ENCODE data around the gene TPK1. TPM values are rescaled to one million over a fixed set of nuclear protein-coding genes. Genes with fewer than 3 reads are reported as not detected.

Gene TPK1
- total RNA-seq, 3 donors from 2014 or later (not counting 1 experiment from before 2014, with no cell fraction given), result 20.9 to 28.6 (median 25.3) TPM

GRCh38 chr7:144796919-144797318 lies 38.9 kb downstream of the TPK1 start:
- ATAC-seq, result no peak
- H3K27me3 Mint-ChIP-seq (ENCODE audit: low read depth in 2 of 2), result no peaks in the 10 kb centered on the region
- no peaks in the 10 kb centered on the region for H3K9me3 Mint-ChIP-seq
- intact Hi-C loops (cut with micrococcal nuclease), result no loop called here
- Histone ChIP-seq H3K27me3 (ENCODE audit: control insufficient read depth, insufficient read depth, low read length) (no peaks in the 10 kb centered on the region), H3K27ac (ENCODE audit: low read length) (no peak overlapping the region), H3K4me3 (ENCODE audit: low read length) (no peak overlapping the region), H3K36me3 (ENCODE audit: control insufficient read depth, insufficient read depth, low read length) (no peaks in the 10 kb centered on the region), H3K9me3 (ENCODE audit: control insufficient read depth, insufficient read depth, low read length) (no peaks in the 10 kb centered on the region), H3K4me1 (ENCODE audit: control insufficient read depth, insufficient read depth, low read length) (no peaks in the 10 kb centered on the region)
- TF ChIP-seq, protein P1, sequence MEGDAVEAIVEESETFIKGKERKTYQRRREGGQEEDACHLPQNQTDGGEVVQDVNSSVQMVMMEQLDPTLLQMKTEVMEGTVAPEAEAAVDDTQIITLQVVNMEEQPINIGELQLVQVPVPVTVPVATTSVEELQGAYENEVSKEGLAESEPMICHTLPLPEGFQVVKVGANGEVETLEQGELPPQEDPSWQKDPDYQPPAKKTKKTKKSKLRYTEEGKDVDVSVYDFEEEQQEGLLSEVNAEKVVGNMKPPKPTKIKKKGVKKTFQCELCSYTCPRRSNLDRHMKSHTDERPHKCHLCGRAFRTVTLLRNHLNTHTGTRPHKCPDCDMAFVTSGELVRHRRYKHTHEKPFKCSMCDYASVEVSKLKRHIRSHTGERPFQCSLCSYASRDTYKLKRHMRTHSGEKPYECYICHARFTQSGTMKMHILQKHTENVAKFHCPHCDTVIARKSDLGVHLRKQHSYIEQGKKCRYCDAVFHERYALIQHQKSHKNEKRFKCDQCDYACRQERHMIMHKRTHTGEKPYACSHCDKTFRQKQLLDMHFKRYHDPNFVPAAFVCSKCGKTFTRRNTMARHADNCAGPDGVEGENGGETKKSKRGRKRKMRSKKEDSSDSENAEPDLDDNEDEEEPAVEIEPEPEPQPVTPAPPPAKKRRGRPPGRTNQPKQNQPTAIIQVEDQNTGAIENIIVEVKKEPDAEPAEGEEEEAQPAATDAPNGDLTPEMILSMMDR (IDR thresholded peaks at IDR 0.05), result no peak
- WGBS (ENCODE audit: insufficient coverage), result 95% methylated on average over 5 of the region's 5 CpGs
- no peak overlapping the region for H3K4me3 Mint-ChIP-seq
- H3K27ac Mint-ChIP-seq, result no peak overlapping the region
- no peak for DNase-seq
- peaks cover 8 to 14% of the 10 kb centered on the region in 2 donors for H3K4me1 Mint-ChIP-seq
- peaks cover 11% of the 10 kb centered on the region for H3K36me3 Mint-ChIP-seq

DNA sequence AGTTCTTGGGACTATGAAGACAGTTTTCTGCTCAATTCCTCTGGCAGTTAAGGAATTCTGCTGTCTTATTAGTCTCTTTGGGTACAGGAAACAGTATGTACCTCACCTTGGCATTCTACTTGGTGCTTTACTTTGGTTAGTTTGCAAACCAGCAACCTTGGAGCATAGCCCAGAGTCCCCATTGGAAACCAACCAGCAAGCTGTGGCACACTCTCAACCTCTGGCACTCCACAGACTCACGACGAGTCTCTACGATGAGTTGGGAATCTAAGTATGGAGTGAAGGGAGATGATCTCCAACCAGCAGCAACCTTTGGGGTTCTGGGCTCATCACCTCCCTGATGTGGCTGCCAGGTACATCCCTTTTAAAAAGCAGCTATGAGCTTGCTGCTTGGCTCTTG lies 43.8 kb downstream of the TPK1 start:
- H3K4me3 Mint-ChIP-seq, result no peak overlapping the region
- no peak overlapping the region for H3K27ac Mint-ChIP-seq
- H3K9me3 Mint-ChIP-seq, result no peaks in the 10 kb centered on the region
- H3K4me1 Mint-ChIP-seq, result peaks cover 0 to 4% of the 10 kb centered on the region in 2 donors
- Histone ChIP-seq H3K36me3 (ENCODE audit: control insufficient read depth, insufficient read depth, low read length) (no peaks in the 10 kb centered on the region), H3K27me3 (ENCODE audit: control insufficient read depth, insufficient read depth, low read length) (no peaks in the 10 kb centered on the region), H3K4me3 (ENCODE audit: low read length) (no peak overlapping the region), H3K27ac (ENCODE audit: low read length) (no peak overlapping the region), H3K9me3 (ENCODE audit: control insufficient read depth, insufficient read depth, low read length) (no peaks in the 10 kb centered on the region), H3K4me1 (ENCODE audit: control insufficient read depth, insufficient read depth, low read length) (no peaks in the 10 kb centered on the region)
- DNase-seq (no peak), ATAC-seq (no peak)
- intact Hi-C loops (cut with micrococcal nuclease), result no loop called here
- TF ChIP-seq, protein P1 (IDR thresholded peaks at IDR 0.05), result no peak
- no peaks in the 10 kb centered on the region for H3K27me3 Mint-ChIP-seq (ENCODE audit: low read depth in 2 of 2)
- WGBS (ENCODE audit: insufficient coverage), result 100% methylated on average over 3 of the region's 3 CpGs
- H3K36me3 Mint-ChIP-seq, result no peaks in the 10 kb centered on the region

GRCh38 chr7:144791488-144791887 lies 44.4 kb downstream of the TPK1 start:
- DNase-seq (no peak), ATAC-seq (no peak)
- TF ChIP-seq, protein P1 (IDR thresholded peaks at IDR 0.05), result no peak
- no peaks in the 10 kb centered on the region for H3K36me3 Mint-ChIP-seq
- no peaks in the 10 kb centered on the region for H3K9me3 ChIP-seq (ENCODE audit: control insufficient read depth, insufficient read depth, low read length)
- no peaks in the 10 kb centered on the region for H3K4me1 ChIP-seq (ENCODE audit: control insufficient read depth, insufficient read depth, low read length)
- no peak overlapping the region for H3K27ac Mint-ChIP-seq
- no peaks in the 10 kb centered on the region for H3K36me3 ChIP-seq (ENCODE audit: control insufficient read depth, insufficient read depth, low read length)
- no peaks in the 10 kb centered on the region for H3K27me3 ChIP-seq (ENCODE audit: control insufficient read depth, insufficient read depth, low read length)
- H3K27me3 Mint-ChIP-seq (ENCODE audit: low read depth in 2 of 2), result no peaks in the 10 kb centered on the region
- H3K27ac ChIP-seq (ENCODE audit: low read length), result no peak overlapping the region
- H3K4me3 Mint-ChIP-seq, result no peak overlapping the region
- WGBS (ENCODE audit: insufficient coverage), result 84% methylated on average over 2 of the region's 2 CpGs
- H3K4me3 ChIP-seq (ENCODE audit: low read length), result no peak overlapping the region
- H3K4me1 Mint-ChIP-seq, result peaks cover 2 to 8% of the 10 kb centered on the region in 2 donors
- intact Hi-C loops (cut with micrococcal nuclease), result no loop called here
- H3K9me3 Mint-ChIP-seq, result no peaks in the 10 kb centered on the region

DNA sequence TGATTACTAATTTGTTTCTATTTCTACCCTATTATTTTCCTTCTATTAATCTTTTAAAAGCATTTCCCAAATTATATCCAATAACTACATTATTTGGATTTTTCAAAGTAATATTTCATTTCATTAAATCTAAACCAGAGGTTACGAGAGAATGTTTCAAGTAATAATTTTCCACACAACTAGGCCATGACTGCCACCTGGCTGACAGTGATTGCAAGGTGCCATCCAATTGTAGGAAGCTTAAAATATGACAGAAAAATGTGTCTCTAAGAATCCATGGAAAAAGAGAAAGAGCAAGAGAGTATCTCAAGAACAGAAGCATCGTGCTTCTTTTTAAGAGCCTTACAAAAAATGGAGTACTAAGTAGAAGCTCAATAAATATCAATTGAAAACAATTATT lies 48.7 kb downstream of the TPK1 start:
- no peaks in the 10 kb centered on the region for H3K36me3 ChIP-seq (ENCODE audit: control insufficient read depth, insufficient read depth, low read length)
- Mint-ChIP-seq H3K4me3 (no peak overlapping the region), H3K4me1 (peaks cover 5 to 10% of the 10 kb centered on the region in 2 donors), H3K27ac (peak overlapping the region in 1 of 2 donors; percentile 49), H3K27me3 (ENCODE audit: low read depth in 2 of 2) (no peaks in the 10 kb centered on the region), H3K36me3 (no peaks in the 10 kb centered on the region), H3K9me3 (no peaks in the 10 kb centered on the region)
- intact Hi-C loops (cut with micrococcal nuclease), result no loop called here
- no peaks in the 10 kb centered on the region for H3K9me3 ChIP-seq (ENCODE audit: control insufficient read depth, insufficient read depth, low read length)
- H3K27ac ChIP-seq (ENCODE audit: low read length), result no peak overlapping the region
- H3K27me3 ChIP-seq (ENCODE audit: control insufficient read depth, insufficient read depth, low read length), result no peaks in the 10 kb centered on the region
- DNase-seq, result peak in 1 of 2 donors; percentile 13
- ATAC-seq, result no peak
- TF ChIP-seq, protein P1 (IDR thresholded peaks at IDR 0.05), result no peak
- WGBS (ENCODE audit: insufficient coverage), result 100% methylated on average over 2 of the region's 2 CpGs
- no peaks in the 10 kb centered on the region for H3K4me1 ChIP-seq (ENCODE audit: control insufficient read depth, insufficient read depth, low read length)
- no peak overlapping the region for H3K4me3 ChIP-seq (ENCODE audit: low read length)
